ENCODE data around the gene PIP4K2C. TPM values are rescaled to one million over a fixed set of nuclear protein-coding genes. Genes with fewer than 3 reads are reported as not detected.

Gene PIP4K2C
- total and polyA plus RNA-seq, 2 of the 4 experiments (the other 2 are of a cell fraction) = 12.5 to 23.1 TPM

- in situ Hi-C loops (cut with MboI; ENCODE audit: low sequenced_read_pairs) = no loop called here
- H4K5ac ChIP-seq (ENCODE audit: low read depth, low read length) = no peak overlapping the region
- no TSS peak for BruUV-seq (replicated peaks)
Observed at GRCh38 chr12:57564178-57564740, 26.7 kb upstream of the PIP4K2C start.

More at GRCh38 chr12:57564178-57564740, 26.7 kb upstream of the PIP4K2C start:
- Histone ChIP-seq H3K9me1 (ENCODE audit: insufficient read depth, low read length) (no peaks in the 10 kb centered on the region), H3K14ac (replicated peaks; ENCODE audit: low read depth, low read length) (no peak overlapping the region), H3K27ac (ENCODE audit: insufficient read depth, low read length) (no peak overlapping the region), H2BK20ac (ENCODE audit: low read depth, low read length) (no peak overlapping the region), H3K9ac (ENCODE audit: low read depth, low read length) (no peak overlapping the region), H3K23ac (ENCODE audit: low read depth, low read length) (no peak overlapping the region), H3K27me3 (ENCODE audit: control insufficient read depth, insufficient read depth, low read length) (peaks cover 19% of the 10 kb centered on the region), H2AFZ (replicated peaks; ENCODE audit: low read length, poor library complexity) (no peak overlapping the region), H3K79me1 (ENCODE audit: low read depth in 1 of 2, low read length in 2 of 2) (no peaks in the 10 kb centered on the region), H3K18ac (ENCODE audit: low read depth, low read length) (no peak overlapping the region), H3K4me3 (ENCODE audit: insufficient read depth, low read depth, low read length) (no peak overlapping the region), H3K4me2 (ENCODE audit: low read depth, low read length) (no peak overlapping the region), H4K91ac (ENCODE audit: insufficient read depth, low read depth, low read length) (no peak overlapping the region), H3K4me1 (ENCODE audit: control insufficient read depth, insufficient read depth, low read length) (no peaks in the 10 kb centered on the region), H2BK5ac (ENCODE audit: low read depth, low read length, poor library complexity, severe bottlenecking) (no peak overlapping the region), H2AK5ac (ENCODE audit: low read depth, low read length) (no peak overlapping the region), H2BK120ac (ENCODE audit: low read depth, low read length) (no peak overlapping the region), H3K36me3 (ENCODE audit: control insufficient read depth, insufficient read depth, low read length) (no peaks in the 10 kb centered on the region), H2AK9ac (replicated peaks; ENCODE audit: low read depth, low read length, poor library complexity) (no peak overlapping the region), H3K9me3 (ENCODE audit: control insufficient read depth, insufficient read depth, low read length) (no peaks in the 10 kb centered on the region), H4K8ac (ENCODE audit: low read depth in 2 of 2, low read length in 2 of 2) (no peak overlapping the region), H3K4ac (ENCODE audit: low read depth, low read length) (no peak overlapping the region), H2BK15ac (ENCODE audit: low read depth, low read length) (no peak overlapping the region), H3K56ac (ENCODE audit: extremely low read depth, insufficient read depth, low read length) (no peak overlapping the region), H4K20me1 (ENCODE audit: insufficient read depth, low read length) (no peaks in the 10 kb centered on the region)
- ChIA-PET CTCF (no interaction called here), POLR2A (ENCODE audit: unreplicated experiment) (no interaction called here)
- no peak for DNase-seq
- no peak for TF ChIP-seq MXI1 (IDR thresholded peaks at IDR 0.05; ENCODE audit: borderline replicate concordance, low read depth, low read length)
- TF ChIP-seq POLR2A (IDR thresholded peaks at IDR 0.05; ENCODE audit: low read depth, low read length) = no peak
- no peak for TF ChIP-seq RCOR1 (IDR thresholded peaks at IDR 0.05; ENCODE audit: insufficient replicate concordance, low read length)
- TF ChIP-seq ELK1 (IDR thresholded peaks at IDR 0.05; ENCODE audit: borderline replicate concordance, low read depth, low read length) = no peak
- TF ChIP-seq MAFK (IDR thresholded peaks at IDR 0.05; ENCODE audit: low read depth, low read length) = no peak
- TF ChIP-seq BHLHE40 (IDR thresholded peaks at IDR 0.05; ENCODE audit: low read depth, low read length) = no peak
- TF ChIP-seq CEBPB (IDR thresholded peaks at IDR 0.05; ENCODE audit: low read depth, low read length) = no peak
- TF ChIP-seq MAZ (IDR thresholded peaks at IDR 0.05; ENCODE audit: borderline replicate concordance, low read depth, low read length) = no peak
- TF ChIP-seq NFE2L2 (IDR thresholded peaks at IDR 0.05; ENCODE audit: low read depth, low read length) = no peak
- no peak for TF ChIP-seq CTCF (conservative IDR thresholded peaks at IDR 0.05; ENCODE audit: low read depth, low read length)
- TF ChIP-seq USF2 (IDR thresholded peaks at IDR 0.05; ENCODE audit: low read depth, low read length) = no peak
- TF ChIP-seq CHD1 (IDR thresholded peaks at IDR 0.05; ENCODE audit: low read depth, low read length) = no peak
- no peak for TF ChIP-seq SMC3 (IDR thresholded peaks at IDR 0.05; ENCODE audit: low read depth, low read length)
- TF ChIP-seq FOS (IDR thresholded peaks at IDR 0.05; ENCODE audit: low read depth, low read length) = no peak
- TF ChIP-seq RAD21 (IDR thresholded peaks at IDR 0.05; ENCODE audit: low read length) = no peak
- no peak for TF ChIP-seq RFX5 (IDR thresholded peaks at IDR 0.05; ENCODE audit: low read depth, low read length)
- dilution Hi-C loops (cut with HindIII; ENCODE audit: low sequenced_read_pairs, unreplicated experiment) (loop anchor here (25.0 kb wide), 1 partner anchor 98 kb away; no protein-coding TSS in a partner anchor), intact Hi-C loops (cut with micrococcal nuclease) (loop anchor here (10.0 kb wide), 1 partner anchor 1301 kb away; no protein-coding TSS in a partner anchor)
- no peak for ATAC-seq (ENCODE audit: low read depth)
- 67% methylated on average over 1 of the region's 7 CpGs; no CpG with 5 or more reads in 1 of the 2 experiments for WGBS, 2 experiments (ENCODE audit: extremely low coverage in 2 of 2, insufficient read length in 1 of 2)

Measured in IMR-90 (cell line).